GM10847 (cell line): Measurements from ENCODE around the gene GNB1.

Experiments
- POLR2A ChIP-seq: IDR thresholded peaks from 2 replicates; pipeline ENCODE4 v1.6.1; 2011; ENCODE audit not compliant: insufficient read length; ENCODE audit errors: extremely low read depth

The GNB1 gene

GRCh38 chr1:1797731-1798341, 93.1 kb downstream of the GNB1 start:
- TF ChIP-seq POLR2A = no peak

- no peak for TF ChIP-seq POLR2A
These were observed 94.4 kb downstream of the GNB1 start for GRCh38 chr1:1796466-1796865.

- no peak for TF ChIP-seq POLR2A
These were observed 95.9 kb downstream of the GNB1 start for GRCh38 chr1:1794999-1795398.

GRCh38 chr1:1793481-1794244, 97.2 kb downstream of the GNB1 start:
- no peak for TF ChIP-seq POLR2A

- no peak for TF ChIP-seq POLR2A
These were observed 102.0 kb downstream of the GNB1 start for GRCh38 chr1:1788646-1789431.

- no peak for TF ChIP-seq POLR2A
These were observed 102.8 kb downstream of the GNB1 start for GRCh38 chr1:1788136-1788535.

- no peak for TF ChIP-seq POLR2A
These were observed 103.9 kb downstream of the GNB1 start for GRCh38 chr1:1786836-1787605.

- no peak for TF ChIP-seq POLR2A
These were observed 105.2 kb downstream of the GNB1 start for GRCh38 chr1:1785666-1786065.

GRCh38 chr1:1784933-1785332, 106.0 kb downstream of the GNB1 start:
- TF ChIP-seq POLR2A = no peak

GRCh38 chr1:1783320-1783719, 107.6 kb downstream of the GNB1 start:
- no peak for TF ChIP-seq POLR2A

- no peak for TF ChIP-seq POLR2A
These were observed 108.3 kb downstream of the GNB1 start for GRCh38 chr1:1782399-1783221.

- no peak for TF ChIP-seq POLR2A
These were observed 109.4 kb downstream of the GNB1 start for GRCh38 chr1:1781526-1781903.

- no peak for TF ChIP-seq POLR2A
These were observed 110.0 kb downstream of the GNB1 start for GRCh38 chr1:1780598-1781525.
